T1000 (cell line): ENCODE results near the gene CCM2.
A peak's percentile ranks its signal among the peaks of the same experiment; 100 is the strongest.
"Not testable (repeated sequence)": the region's sequence is repeated elsewhere in the genome, so short reads cannot be mapped to it uniquely, and the experiment has no call there.

Experiments used
- DNase-seq: peaks from one replicate; lab custom pipeline; 2025; ENCODE audit warnings: mixed read lengths; lab: John Stamatoyannopoulos, UW

The CCM2 gene

DNA sequence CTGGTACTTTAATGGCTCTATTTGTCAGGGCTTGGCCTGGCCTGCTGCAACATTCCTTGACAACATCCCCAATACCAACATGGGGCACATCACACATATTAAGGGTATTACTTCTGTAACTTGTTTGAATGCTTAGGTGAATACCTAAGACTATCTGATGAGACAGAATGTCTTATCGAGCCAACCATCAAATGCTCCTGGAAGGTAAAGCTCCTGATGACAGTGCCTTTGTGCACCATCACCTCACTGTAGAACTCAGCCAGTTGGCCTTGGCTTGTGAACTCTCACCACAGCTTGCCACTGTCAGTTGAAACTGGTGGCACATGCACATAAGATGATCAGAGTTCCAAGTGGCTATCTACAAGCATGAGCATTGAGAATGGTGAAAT lies 17.5 kb upstream of the CCM2 start:
- no peak for DNase-seq

GRCh38 chr7:44982970-44983369 lies 17.0 kb upstream of the CCM2 start:
- DNase-seq: no peak

GRCh38 chr7:44983742-44984477 lies 16.1 kb upstream of the CCM2 start:
- no peak for DNase-seq

DNA sequence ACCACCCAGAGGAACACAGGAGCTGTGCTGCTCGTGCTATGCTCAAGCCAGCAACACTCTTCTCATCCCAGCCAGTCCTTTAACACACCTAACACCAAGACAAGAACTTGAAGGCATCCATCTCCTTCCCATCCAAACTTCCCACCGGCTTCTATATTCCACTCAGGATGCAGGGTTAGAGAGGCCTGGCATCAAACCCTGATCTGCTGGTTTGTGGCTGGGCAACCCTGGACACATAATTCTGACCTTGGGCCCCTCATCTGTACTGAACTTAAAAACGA lies 15.6 kb upstream of the CCM2 start:
- DNase-seq: no peak

DNA sequence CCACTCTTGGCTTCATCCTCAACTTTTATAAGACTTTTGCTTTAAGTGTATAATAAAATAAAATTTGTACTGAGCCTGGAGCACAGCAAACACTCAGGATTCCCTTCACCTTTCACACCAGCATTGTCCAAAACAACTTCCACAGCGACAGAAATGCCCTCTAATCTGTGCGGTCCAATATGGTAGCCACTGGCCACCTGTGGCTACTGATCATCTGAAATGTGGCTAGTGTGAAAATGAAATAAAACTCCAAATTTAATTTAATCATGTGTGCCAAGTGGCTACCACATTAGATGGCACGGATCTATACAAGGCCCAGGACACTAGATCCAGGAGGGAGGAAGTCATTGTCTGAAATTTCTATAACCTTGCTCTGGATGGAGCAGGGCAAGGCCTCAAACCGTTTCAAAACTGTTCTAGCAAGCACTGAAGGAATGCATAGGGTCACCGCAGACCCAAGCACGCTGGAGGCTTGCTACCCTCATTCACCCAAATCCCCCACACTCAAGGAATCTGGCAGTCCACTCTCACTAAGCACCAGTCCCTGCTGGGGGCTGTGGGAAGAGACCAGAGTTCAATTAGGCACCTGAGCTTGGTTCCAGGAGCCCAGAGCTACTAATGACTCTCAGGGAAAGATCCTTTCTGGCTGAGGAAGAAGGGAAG lies 14.8 kb upstream of the CCM2 start:
- DNase-seq: no peak

GRCh38 chr7:44985900-44986217 lies 14.1 kb upstream of the CCM2 start:
- DNase-seq: no peak

DNA sequence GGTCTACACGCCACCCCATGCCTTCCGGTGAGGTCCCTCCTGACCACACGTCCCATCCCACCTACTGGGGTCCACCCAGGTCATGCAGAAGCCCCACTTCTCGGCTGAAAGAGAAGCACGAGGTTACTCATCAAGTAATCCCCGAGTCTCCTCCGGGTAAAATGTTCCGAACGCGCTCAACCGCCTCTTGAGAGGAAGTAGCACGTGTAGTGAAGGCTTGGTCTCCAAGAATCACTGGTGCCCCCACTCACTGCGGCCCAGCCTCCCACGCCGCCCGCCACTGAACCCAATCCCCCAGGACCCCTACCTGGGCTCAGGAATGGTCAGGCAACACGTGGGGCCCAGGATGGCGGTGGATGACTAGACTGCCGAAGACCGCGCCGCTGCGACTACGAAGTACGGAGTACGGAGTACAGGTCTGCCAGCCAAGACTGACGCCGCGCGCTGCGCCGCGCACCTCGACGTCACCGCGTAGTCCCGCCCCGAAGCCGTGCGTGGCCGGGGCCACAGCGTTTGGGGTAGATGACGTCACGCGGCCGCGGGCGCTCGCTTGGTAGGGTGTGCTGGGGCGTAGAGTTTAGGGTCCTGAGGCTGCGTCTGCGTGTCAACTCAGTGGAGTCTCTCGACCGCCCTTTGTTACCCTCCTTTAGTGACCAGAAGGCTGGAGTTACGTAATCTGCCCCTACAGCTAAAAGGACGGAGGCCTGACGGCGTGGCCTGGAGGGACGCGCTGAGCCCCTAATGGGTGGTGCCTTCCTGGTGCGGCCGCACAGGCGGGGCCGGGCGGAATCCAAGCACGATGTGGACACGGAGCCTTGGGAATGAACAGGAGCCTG lies 13.6 kb upstream of the CCM2 start:
- DNase-seq: peak; percentile 87

- no peak for DNase-seq
Measured at GRCh38 chr7:44987457-44987856, 12.5 kb upstream of the CCM2 start.

DNA sequence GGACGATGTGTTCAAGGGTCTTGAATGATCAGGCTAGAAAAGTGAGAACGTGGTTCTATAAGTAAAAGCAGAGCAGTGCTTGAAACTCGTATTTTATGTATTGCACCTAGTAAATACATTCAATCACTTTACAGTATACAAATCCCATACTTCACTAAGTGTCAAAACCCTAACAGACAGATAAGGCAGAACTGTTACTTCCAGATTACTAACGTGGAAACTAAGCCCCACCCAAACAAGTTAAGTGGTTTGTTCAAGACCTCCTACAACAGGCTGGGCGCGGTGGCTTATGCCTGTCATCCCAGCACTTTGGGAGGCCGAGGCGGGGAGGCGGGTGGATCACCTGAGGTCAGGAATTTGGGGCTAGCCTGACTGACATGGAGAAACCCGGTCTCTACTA lies 12.0 kb upstream of the CCM2 start:
- DNase-seq: no peak

DNA sequence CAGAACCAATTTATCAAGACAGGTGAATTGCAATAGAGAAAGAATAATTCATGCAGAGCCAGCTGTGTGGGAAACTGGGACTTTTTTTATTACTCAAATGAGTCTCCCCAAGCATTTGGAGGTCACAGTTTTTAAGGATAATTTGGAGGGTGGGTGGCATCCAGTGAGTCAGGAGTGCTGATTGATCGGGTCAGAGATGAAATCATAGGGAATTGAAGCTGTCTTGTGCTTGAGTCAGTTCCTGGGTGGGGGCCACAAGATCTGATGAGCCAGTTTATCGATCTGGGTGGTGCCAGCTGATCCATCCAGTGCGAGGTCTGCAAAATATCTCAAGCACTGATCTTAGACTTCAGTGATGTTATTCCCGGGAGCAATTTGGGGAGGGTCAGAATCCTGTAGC lies 11.3 kb upstream of the CCM2 start:
- DNase-seq: no peak

GRCh38 chr7:44989132-44989531 lies 10.9 kb upstream of the CCM2 start:
- no peak for DNase-seq

DNA sequence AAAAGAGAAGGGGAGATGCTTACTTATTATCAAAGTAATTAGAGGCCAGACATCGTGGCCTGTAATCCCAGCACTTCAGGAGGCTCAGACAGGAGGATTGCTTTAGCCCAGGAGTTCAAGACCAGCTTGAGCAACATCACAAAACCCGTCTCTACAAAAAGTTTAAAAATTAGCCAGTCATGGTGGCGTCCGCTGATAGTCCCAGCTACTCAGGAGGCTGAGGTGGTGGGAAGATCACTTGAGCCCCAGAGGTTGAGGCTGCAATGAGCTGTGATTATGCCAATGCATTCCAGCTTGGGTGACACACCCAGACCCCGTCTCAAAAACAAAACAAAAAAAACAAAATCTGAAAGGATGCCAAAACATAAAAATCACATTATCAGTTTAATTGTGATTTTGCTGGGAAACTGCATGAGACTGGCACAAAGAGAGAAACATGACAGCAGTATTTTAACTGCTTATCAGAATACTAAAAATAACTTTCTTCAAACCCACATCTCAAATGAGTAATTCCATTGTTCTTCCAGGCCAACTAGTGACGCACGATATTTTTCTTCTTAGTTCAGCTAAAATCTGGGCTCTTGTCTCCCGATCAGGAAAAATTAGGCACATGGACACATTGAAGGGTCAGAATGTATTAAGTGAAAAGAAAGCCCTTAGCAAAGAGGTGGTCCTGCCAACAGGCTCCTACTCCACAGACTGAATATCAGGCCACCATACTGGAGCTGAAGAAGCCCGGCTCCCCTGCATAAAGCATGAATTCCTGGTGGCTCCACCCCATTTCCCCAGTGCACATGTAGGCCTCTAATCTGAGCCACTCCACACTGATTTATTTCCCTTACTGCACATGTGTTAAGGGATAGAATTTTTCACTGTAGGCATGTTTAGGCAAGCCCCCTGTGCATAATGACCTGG lies 9.6 kb upstream of the CCM2 start:
- no peak for DNase-seq

DNA sequence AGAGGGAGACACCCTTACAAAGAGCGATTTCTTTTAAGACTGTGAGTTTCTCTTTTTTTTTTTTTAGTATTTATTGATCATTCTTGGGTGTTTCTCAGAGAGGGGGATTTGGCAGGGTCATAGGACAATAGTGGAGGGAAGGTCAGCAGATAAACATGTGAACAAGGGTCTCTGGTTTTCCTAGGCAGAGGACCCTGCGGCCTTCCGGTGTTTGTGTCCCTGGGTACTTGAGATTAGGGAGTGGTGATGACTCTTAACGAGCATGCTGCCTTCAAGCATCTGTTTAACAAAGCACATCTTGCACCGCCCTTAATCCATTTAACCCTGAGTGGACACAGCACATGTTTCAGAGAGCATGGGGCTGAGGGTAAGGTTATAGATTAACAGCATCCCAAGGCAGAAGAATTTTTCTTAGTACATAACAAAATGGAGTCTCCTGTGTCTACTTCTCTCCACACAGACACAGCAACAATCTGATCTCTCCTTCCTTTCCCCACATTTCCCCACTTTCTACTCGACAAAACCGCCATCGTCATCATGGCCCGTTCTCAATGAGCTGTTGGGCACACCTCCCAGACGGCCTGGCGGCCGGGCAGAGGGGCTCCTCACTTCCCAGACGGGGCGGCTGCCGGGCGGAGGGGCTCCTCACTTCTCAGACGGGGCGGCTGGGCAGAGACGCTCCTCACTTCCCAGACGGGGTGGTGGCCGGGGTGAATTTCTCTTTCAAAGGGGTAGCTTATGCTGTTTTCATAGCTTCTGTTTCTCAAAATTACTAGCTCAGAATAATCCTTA lies 7.8 kb upstream of the CCM2 start:
- DNase-seq: not testable (repeated sequence)

DNA sequence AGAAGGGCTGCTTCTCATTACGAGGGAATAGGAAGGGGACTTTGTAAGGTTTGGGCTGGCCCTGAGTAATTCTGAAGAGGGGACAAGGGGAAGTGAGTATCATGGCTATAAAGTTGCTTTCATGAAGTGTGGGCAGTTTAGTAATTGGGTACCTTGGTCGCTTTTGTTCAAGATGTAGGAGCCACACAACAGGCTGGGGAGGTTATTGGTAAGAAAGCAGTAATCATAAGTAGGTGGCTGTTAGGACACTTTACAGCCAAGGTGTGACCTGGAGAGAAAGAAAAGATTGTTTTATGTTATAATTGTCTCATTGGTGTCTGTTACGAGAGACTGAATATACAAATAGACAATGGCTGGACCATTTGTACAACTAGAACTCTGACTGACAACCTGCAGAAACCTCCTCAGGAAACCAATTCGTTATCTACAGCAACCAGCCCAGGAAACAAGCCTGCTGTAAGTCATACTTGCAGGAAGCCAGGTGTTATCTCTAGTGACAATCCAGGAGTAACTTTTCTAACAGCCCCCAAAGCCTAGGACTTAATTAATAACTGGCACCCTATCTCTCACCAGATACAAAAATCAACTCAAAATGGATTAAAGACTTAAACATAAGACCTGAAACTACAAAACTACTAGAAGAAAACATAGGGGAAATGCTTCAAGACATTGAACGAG lies 5.0 kb upstream of the CCM2 start:
- DNase-seq: no peak

- DNase-seq: no peak
Measured at GRCh38 chr7:44995555-44996493, 4.2 kb upstream of the CCM2 start.

DNA sequence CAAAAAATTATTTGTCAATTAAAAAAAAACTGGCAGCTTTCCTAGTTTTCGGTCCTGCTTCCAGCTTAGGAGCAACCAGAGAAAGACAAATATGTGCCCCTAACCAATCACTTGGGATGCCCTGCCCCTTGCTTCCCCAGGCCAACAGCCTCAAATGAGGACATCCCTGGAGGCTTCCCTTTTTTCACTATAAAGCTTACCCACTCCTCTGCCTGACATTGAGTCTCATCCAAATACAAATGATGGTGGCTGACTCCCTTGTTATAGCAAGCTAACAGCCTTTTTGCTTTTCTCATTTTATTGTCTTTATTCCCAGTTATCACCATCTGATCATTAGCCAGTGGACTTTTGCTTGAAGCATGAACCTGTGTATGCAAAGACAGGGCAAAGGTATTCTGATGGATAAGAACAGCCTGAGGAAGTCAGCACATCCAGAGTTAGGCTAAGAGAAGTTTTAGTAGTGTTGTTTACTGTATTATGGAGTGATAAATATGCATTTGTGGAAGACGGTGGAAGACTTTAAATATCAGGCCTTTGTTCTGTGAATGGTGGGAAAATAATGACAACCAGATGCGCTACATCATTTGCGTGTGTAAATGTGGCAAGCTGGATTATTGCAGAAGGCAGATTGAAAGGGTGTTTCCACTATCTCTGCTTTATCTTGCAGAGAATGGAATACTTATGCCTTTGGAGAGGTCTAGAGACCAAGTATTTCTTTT lies 1.7 kb upstream of the CCM2 start:
- DNase-seq: no peak

DNA sequence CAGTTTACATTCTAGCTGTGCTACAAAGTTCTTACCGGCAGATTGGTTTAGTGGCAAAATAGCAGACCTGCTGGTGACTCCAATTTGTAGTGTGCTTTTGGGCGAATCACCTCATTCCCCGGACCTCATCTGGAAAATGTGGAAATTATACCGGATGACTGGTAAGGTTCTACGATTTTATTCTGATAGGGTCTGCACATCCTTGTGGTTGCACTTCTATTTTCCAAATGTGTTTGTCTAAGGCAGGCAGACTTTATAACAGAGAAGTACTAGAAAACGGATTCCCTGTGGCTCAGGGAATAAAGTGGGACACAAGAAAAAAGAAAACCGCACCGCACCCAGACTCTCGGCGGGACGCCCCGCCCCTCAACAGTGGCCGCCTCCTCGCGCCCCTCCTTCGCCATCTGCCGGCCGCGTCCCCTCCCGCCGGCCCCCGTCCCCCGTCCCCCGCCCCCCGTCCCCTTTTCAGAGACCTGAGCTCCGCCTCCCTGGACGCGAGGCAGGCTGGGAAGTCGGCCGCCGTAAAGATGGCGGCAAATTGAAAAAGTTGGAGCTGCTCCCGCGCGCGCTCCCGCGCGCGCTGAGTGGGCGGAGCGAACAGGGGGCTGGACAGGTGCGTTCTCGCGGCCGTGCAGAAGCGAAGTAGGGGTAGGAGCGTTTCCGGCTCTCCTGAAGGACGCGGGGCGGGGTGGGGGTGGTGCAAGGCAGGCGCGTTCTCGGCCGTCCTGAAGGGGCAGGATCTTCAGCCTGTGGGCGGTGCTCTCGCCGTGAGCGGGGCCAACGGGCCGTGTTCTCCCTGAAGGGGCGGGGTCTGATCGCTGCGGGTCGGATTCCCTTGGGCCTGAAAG lies 532 bp upstream of the CCM2 start:
- peak; percentile 98 for DNase-seq

DNA sequence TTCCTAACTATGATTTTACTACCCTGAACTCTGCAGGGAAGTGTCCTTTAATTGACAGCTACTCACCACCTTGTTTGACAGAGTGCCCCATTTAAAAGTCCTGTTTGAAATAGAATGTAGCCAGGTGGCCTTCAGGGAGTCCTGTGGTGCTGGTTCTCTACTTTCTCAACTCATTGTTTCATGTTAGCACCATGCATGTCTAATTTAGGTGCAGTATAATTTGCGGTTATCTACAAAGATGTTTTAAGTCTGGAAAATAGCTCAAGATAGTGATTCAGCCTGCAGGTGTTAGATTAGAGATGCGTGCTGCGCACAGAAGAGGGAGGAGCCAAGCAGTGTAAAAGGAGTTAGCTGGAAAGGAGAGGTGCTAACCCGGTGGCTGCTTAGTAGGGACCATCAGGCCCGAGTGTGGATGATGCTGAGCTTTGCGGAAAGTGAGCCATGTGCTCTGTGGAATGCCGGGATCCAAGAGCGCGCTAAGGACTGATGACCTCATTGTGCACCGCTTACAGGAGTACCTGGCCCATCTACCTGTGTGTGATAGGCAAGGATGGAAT lies 1.2 kb downstream of the CCM2 start:
- no peak for DNase-seq
